HEK293 (cell line): ENCODE results near the gene COX8A.

Experiments used
- PRDM2 ChIP-seq: fragments of 450-650 bp; formaldehyde crosslinking; IDR thresholded peaks from 2 replicates; pipeline ENCODE4 v1.5.1; 2016; ENCODE audit warnings: missing biosample characterization, missing genetic modification characterization, borderline replicate concordance
- SP2 ChIP-seq: fragments of 450-650 bp; formaldehyde crosslinking; IDR thresholded peaks from 2 replicates; pipeline ENCODE4 v1.5.1; 2016; ENCODE audit warnings: missing biosample characterization, missing genetic modification characterization

GRCh38 chr11:63986932-63987513 lies 12.6 kb downstream of the COX8A start:
- no peak for TF ChIP-seq PRDM2 (tag by site-specific recombination)
- TF ChIP-seq SP2 (tag by site-specific recombination), result no peak
